ENCODE results near the gene SLC26A11.

- TF ChIP-seq ZFP30 (CRISPR knock-in tag; IDR thresholded peaks at IDR 0.05) (no peak), ISL1 (CRISPR knock-in tag; IDR thresholded peaks at IDR 0.05) (no peak), PATZ1 (CRISPR knock-in tag; IDR thresholded peaks at IDR 0.05; ENCODE audit: borderline replicate concordance) (no peak)
Measured at GRCh38 chr17:80274331-80274730, 54.1 kb downstream of the SLC26A11 start.
